Esophagus squamous epithelium (tissue), 4 donors: Measurements from ENCODE around the gene SPRR2E.
"Not testable (repeated sequence)": the region's sequence is repeated elsewhere in the genome, so short reads cannot be mapped to it uniquely, and the experiment has no call there.

Experiments used
- POLR2A ChIP-seq, 4 donors: fragments of 450-650 bp; IDR thresholded peaks; one replicate each; pipeline ENCODE4 v1.6.1; 2017; ENCODE audit warnings: antibody characterized with exemption in 4 of 4, mild to moderate bottlenecking in 4 of 4, moderate library complexity in 3 of 4
- TF ChIP-seq, protein P1 (sequence below), 6 experiments: fragments of 450-650 bp in 4 of 6; fragments of 200-600 bp in 2 of 6; sonication (generic) in 2 of 6; IDR thresholded peaks; one replicate each; pipeline ENCODE4 v1.5.1; 2016 to 2019; ENCODE audit warnings: antibody characterized with exemption in 6 of 6, mild to moderate bottlenecking in 4 of 6, moderate library complexity in 4 of 6

DNA sequence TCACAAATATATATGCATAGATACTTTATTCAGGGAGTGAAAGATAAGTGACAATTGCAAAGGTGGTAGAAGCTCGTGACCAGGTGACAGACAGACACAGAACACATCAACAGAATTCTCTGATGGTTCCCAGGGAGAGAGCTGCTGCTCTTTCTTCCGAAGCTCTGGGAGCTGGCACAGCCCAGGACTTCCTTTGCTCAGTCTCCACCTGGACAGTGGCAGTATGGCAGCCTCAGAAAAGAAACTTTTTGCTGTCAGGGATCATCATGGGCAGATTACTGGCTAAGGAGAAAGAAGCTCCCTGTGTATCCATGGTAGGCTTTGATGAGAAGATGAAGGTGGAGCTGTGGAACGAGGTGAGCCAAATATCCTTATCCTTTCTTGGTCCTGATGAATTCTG, 38.2 kb downstream of the SPRR2E start:
- TF ChIP-seq, protein P1, sequence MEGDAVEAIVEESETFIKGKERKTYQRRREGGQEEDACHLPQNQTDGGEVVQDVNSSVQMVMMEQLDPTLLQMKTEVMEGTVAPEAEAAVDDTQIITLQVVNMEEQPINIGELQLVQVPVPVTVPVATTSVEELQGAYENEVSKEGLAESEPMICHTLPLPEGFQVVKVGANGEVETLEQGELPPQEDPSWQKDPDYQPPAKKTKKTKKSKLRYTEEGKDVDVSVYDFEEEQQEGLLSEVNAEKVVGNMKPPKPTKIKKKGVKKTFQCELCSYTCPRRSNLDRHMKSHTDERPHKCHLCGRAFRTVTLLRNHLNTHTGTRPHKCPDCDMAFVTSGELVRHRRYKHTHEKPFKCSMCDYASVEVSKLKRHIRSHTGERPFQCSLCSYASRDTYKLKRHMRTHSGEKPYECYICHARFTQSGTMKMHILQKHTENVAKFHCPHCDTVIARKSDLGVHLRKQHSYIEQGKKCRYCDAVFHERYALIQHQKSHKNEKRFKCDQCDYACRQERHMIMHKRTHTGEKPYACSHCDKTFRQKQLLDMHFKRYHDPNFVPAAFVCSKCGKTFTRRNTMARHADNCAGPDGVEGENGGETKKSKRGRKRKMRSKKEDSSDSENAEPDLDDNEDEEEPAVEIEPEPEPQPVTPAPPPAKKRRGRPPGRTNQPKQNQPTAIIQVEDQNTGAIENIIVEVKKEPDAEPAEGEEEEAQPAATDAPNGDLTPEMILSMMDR (IDR thresholded peaks at IDR 0.05): peak in 1 of 6 experiments; percentile 37
- TF ChIP-seq POLR2A (IDR thresholded peaks at IDR 0.05): not testable (repeated sequence)
